A549 (cell line): ENCODE data around the gene SEPTIN2. TPM values are rescaled to one million over a fixed set of nuclear protein-coding genes. Genes with fewer than 3 reads are reported as not detected.

Experiments used
- ATAC-seq, 2 experiments: fragments of 200-7000 bp in 1 of 2; fragments of >200 bp in 1 of 2; cut with Nextera tagmentation in 1 of 2; cut with Tn5 transposase in 1 of 2; 3 replicates each; pipeline versions ENCODE4 v1.8.0 to v1.9.1; 2018 to 2020; ENCODE audit warnings: mild to moderate bottlenecking in 1 of 2, moderate library complexity in 1 of 2
- CTCF ChIA-PET: fragments of 300-600 bp; sonication (Branson Sonifier 250); formaldehyde crosslinking; extraction: SDS; loops from one replicate; lab custom pipeline; 2021; ENCODE audit warnings: antibody characterized with exemption, inconsistent platforms; lab: Yijun Ruan, JAX
- POLR2A ChIA-PET: fragments of 350-600 bp; formaldehyde crosslinking; extraction: SDS; loops from one replicate; lab custom pipeline; 2021; ENCODE audit warnings: antibody characterized with exemption, inconsistent platforms; lab: Yijun Ruan, JAX
- DNase-seq, 2 experiments: peaks; one replicate each; pipeline versions ENCODE4 v3.0.0 to v3.0.0-alpha.2; 2011 to 2016; ENCODE audit warnings: low read depth in 1 of 2, low spot score in 1 of 2
- FAIRE-seq: peaks from 2 replicates; lab custom pipeline; 2011; peaks lifted over from hg19 to GRCh38; lab: Jason Lieb, UNC
- H3K27ac ChIP-seq, 2 experiments: fragments of >200 bp; sonication (Bioruptor Twin); formaldehyde crosslinking; 3 replicates each; pipeline ENCODE4 v1.5.1; 2016 to 2017
- H3K4me1 ChIP-seq: fragments of >200 bp; sonication (Bioruptor Twin); formaldehyde crosslinking; 3 replicates; pipeline ENCODE4 v1.6.1; 2016
- H3K4me2 ChIP-seq: fragments of >200 bp; sonication (Bioruptor Twin); formaldehyde crosslinking; 3 replicates; pipeline ENCODE4 v1.6.1; 2016
- H3K4me3 ChIP-seq: fragments of >200 bp; sonication (Bioruptor Twin); formaldehyde crosslinking; 3 replicates; pipeline ENCODE4 v1.5.1; 2016
- H3K9me3 ChIP-seq: fragments of >200 bp; sonication (Bioruptor Twin); formaldehyde crosslinking; 3 replicates; pipeline ENCODE4 v1.6.1; 2016
- CBX2 ChIP-seq: fragments of 200-600 bp; sonication (generic); IDR thresholded peaks from 2 replicates; pipeline ENCODE4 v1.6.1; 2016; ENCODE audit warnings: low read depth, mild to moderate bottlenecking, borderline replicate concordance
- CEBPB ChIP-seq, 2 experiments: fragments of >200 bp in 1 of 2; sonication (Bioruptor Twin) in 1 of 2; formaldehyde crosslinking in 1 of 2; IDR thresholded peaks; 2 replicates each; pipeline ENCODE4 v1.6.1; 2012 to 2016
- CHD2 ChIP-seq: fragments of 150-350 bp; IDR thresholded peaks from 2 replicates; pipeline ENCODE4 v1.6.1; 2014; ENCODE audit warnings: low read length; ENCODE audit not compliant: partially characterized antibody
- CHD4 ChIP-seq: fragments of 200-600 bp; sonication (generic); IDR thresholded peaks from 2 replicates; pipeline ENCODE4 v1.6.1; 2016; ENCODE audit warnings: antibody characterized with exemption, mild to moderate bottlenecking, borderline replicate concordance
- CTCF ChIP-seq: fragments of >200 bp; sonication (Bioruptor Twin); formaldehyde crosslinking; IDR thresholded peaks from 3 replicates; pipeline ENCODE4 v1.5.1; 2016
- ELK1 ChIP-seq: fragments of 150-350 bp; IDR thresholded peaks from 2 replicates; pipeline ENCODE4 v1.6.1; 2014; ENCODE audit warnings: low read depth, mild to moderate bottlenecking, low read length
- HDAC2 ChIP-seq: fragments of 200-600 bp; sonication (generic); IDR thresholded peaks from 2 replicates; pipeline ENCODE4 v1.6.1; 2016
- HOXB13 ChIP-seq: fragments of 250-450 bp; sonication (Bioruptor Pico); IDR thresholded peaks from 2 replicates; pipeline ENCODE4 v1.5.0; 2020; ENCODE audit warnings: low read depth, mild to moderate bottlenecking, moderate library complexity
- HOXB5 ChIP-seq: fragments of 250-450 bp; sonication (Bioruptor Pico); IDR thresholded peaks from 2 replicates; pipeline ENCODE4 v1.5.0; 2020; ENCODE audit warnings: mild to moderate bottlenecking, moderate library complexity
- JUNB ChIP-seq: fragments of >200 bp; sonication (Bioruptor Twin); formaldehyde crosslinking; IDR thresholded peaks from 2 replicates; pipeline ENCODE4 v1.6.1; 2016
- KDM1A ChIP-seq: fragments of 200-600 bp; sonication (generic); IDR thresholded peaks from 2 replicates; pipeline ENCODE4 v1.6.1; 2016; ENCODE audit warnings: low read depth, mild to moderate bottlenecking
- KDM5A ChIP-seq: fragments of 200-600 bp; sonication (generic); IDR thresholded peaks from 2 replicates; pipeline ENCODE4 v1.6.1; 2016; ENCODE audit warnings: antibody characterized with exemption, mild to moderate bottlenecking
- MAX ChIP-seq: IDR thresholded peaks from 2 replicates; pipeline ENCODE4 v1.6.1; 2012
- MAZ ChIP-seq: fragments of 150-350 bp; IDR thresholded peaks from 2 replicates; pipeline ENCODE4 v1.6.1; 2014; ENCODE audit warnings: antibody characterized with exemption, low read depth, low read length, borderline replicate concordance
- NFE2L2 ChIP-seq: fragments of 150-350 bp; conservative IDR thresholded peaks from 2 replicates; pipeline ENCODE4 v1.6.1; 2014; ENCODE audit warnings: low read length
- PBX3 ChIP-seq: IDR thresholded peaks from 2 replicates; pipeline ENCODE4 v1.6.1; 2012
- POLR2AphosphoS2 ChIP-seq: conservative IDR thresholded peaks from 2 replicates; pipeline ENCODE4 v1.6.1; 2012; ENCODE audit warnings: low read length, improper control_type of control experiment, inconsistent platforms
- RARB ChIP-seq: fragments of 250-450 bp; sonication (Bioruptor Pico); IDR thresholded peaks from 2 replicates; pipeline ENCODE4 v1.8.0; 2021; ENCODE audit warnings: mild to moderate bottlenecking, moderate library complexity
- RCOR1 ChIP-seq: fragments of 150-350 bp; IDR thresholded peaks from 2 replicates; pipeline ENCODE4 v1.6.1; 2014; ENCODE audit warnings: antibody characterized with exemption, low read length, low read depth
- RFX5 ChIP-seq: fragments of 450-650 bp; IDR thresholded peaks from 2 replicates; pipeline ENCODE4 v1.7.1; 2014; ENCODE audit warnings: antibody characterized with exemption, mild to moderate bottlenecking, moderate library complexity
- RNF2 ChIP-seq: fragments of 200-600 bp; sonication (generic); IDR thresholded peaks from 2 replicates; pipeline ENCODE4 v1.6.1; 2016; ENCODE audit warnings: low read depth, mild to moderate bottlenecking, antibody characterized with exemption, moderate library complexity, borderline replicate concordance
- ZFP36 ChIP-seq: fragments of 450-650 bp; IDR thresholded peaks from 2 replicates; pipeline ENCODE4 v1.6.1; 2014; ENCODE audit warnings: borderline replicate concordance; ENCODE audit not compliant: partially characterized antibody
- WGBS: methylation state at CpG from one replicate; pipeline ENCODE4 v1.1.6; 2017; ENCODE audit errors: missing lambda C conversion rate; 5-methylcytosine and 5-hydroxymethylcytosine counted together
- polyA plus RNA-seq, 4 experiments: library from polyadenylated mRNA; depleted of rRNA in 3 of 4; stranded (reverse); fragments of >200 nt; fragmentation: RNase III in 1 of 4; extraction: RNeasy Plus Mini Kit Qiagen cat#74134 plus additional on column Dnase treatment in 1 of 4; gene quantifications; 2 replicates in 3 of 4; 3 replicates in 1 of 4; pipeline ENCODE4 v1.2.3, GENCODE V29; 2011 to 2017

Gene SEPTIN2
- polyA plus RNA-seq, 2 of the 4 experiments (the other 2 are of a cell fraction) = 341 to 762 TPM

- ChIA-PET POLR2A (no interaction called here), CTCF (interaction anchor here (1.3 kb wide), 1 partner anchor 8 kb away, joined by 6 read pairs; the partner anchor contains the start of genes HDLBP and SEPTIN2)
- no peak overlapping the region for H3K27ac ChIP-seq
- FAIRE-seq (no peak), DNase-seq (no peak), ATAC-seq (no peak)
- peaks cover 12% of the 10 kb centered on the region for H3K4me1 ChIP-seq
- WGBS = 75% methylated on average over 6 of the region's 6 CpGs
- no peaks in the 10 kb centered on the region for H3K9me3 ChIP-seq
- TF ChIP-seq RCOR1 (no peak), PBX3 (no peak), KDM1A (no peak), RFX5 (no peak), KDM5A (no peak), MAZ (no peak), NFE2L2 (no peak), POLR2AphosphoS2 (no peak)
- H3K4me3 ChIP-seq = no peak overlapping the region
- no peak overlapping the region for H3K4me2 ChIP-seq
These were observed 8.7 kb upstream of the SEPTIN2 start for GRCh38 chr2:241307055-241307454.

- no peak for ATAC-seq
- FAIRE-seq = no peak
- DNase-seq = no peak
- Histone ChIP-seq H3K27ac (no peak overlapping the region), H3K4me2 (no peak overlapping the region), H3K9me3 (no peaks in the 10 kb centered on the region), H3K4me3 (no peak overlapping the region), H3K4me1 (peaks cover 24% of the 10 kb centered on the region)
- POLR2A ChIA-PET = interaction anchor here (0.5 kb wide), 1 partner anchor 230 kb away, joined by 4 read pairs; no protein-coding TSS in a partner anchor
- CTCF ChIA-PET = no interaction called here
- TF ChIP-seq MAX = no peak
- TF ChIP-seq, all 56 proteins: peak for 0
- WGBS = 88% methylated on average over 5 of the region's 5 CpGs
These were observed 7.5 kb upstream of the SEPTIN2 start for GRCh38 chr2:241308267-241308666.

GRCh38 chr2:241308832-241309500 is 6.8 kb upstream of the SEPTIN2 start:
- ChIA-PET POLR2A (interaction anchor here (0.5 kb wide), 1 partner anchor 230 kb away, joined by 4 read pairs; no protein-coding TSS in a partner anchor), CTCF (no interaction called here)
- DNase-seq (no peak), FAIRE-seq (no peak), ATAC-seq (no peak)
- 89% methylated on average over 18 of the region's 18 CpGs for WGBS
- no peak overlapping the region for H3K4me2 ChIP-seq
- H3K4me1 ChIP-seq = peaks cover 30% of the 10 kb centered on the region
- no peak for TF ChIP-seq HDAC2
- TF ChIP-seq JUNB = no peak
- no peak for TF ChIP-seq KDM1A
- TF ChIP-seq CHD2 = no peak
- no peak for TF ChIP-seq MAZ
- no peak for TF ChIP-seq CEBPB (IDR thresholded peaks at IDR 0.05)
- no peak for TF ChIP-seq ELK1
- TF ChIP-seq RARB (CRISPR knock-in tag) = no peak
- no peak for TF ChIP-seq RNF2
- no peak for TF ChIP-seq RFX5
- TF ChIP-seq HOXB13 (CRISPR knock-in tag) = no peak
- no peak for TF ChIP-seq CHD4
- no peak for TF ChIP-seq CBX2
- no peak for TF ChIP-seq CTCF
- no peak for TF ChIP-seq POLR2AphosphoS2
- no peak for TF ChIP-seq HOXB5
- no peak for TF ChIP-seq ZFP36
- no peak overlapping the region for H3K4me3 ChIP-seq
- no peaks in the 10 kb centered on the region for H3K9me3 ChIP-seq
- H3K27ac ChIP-seq = no peak overlapping the region
